Iris pigment epithelial cell (primary cell): ENCODE measurements around the gene CDC37L1.
"Not testable (repeated sequence)": the region's sequence is repeated elsewhere in the genome, so short reads cannot be mapped to it uniquely, and the experiment has no call there.

Source experiments
- DNase-seq: peaks from one replicate; pipeline ENCODE4 v3.0.0-alpha.2; 2011; ENCODE audit warnings: low read depth

Gene CDC37L1

GRCh38 chr9:4679268-4680172 is at the start of gene CDC37L1:
Gene CDC37L1, plus strand, starts transcription at chr9:4679569. Its CDS starts 199 bp downstream, at chr9:4679768.
- DNase-seq = peak; percentile 95

GRCh38 chr9:4630836-4631235 is 48.5 kb upstream of the CDC37L1 start:
- peak; percentile 20 for DNase-seq

GRCh38 chr9:4638968-4639367 is 40.4 kb upstream of the CDC37L1 start:
- no peak for DNase-seq

- peak; percentile 7 for DNase-seq
Measured at GRCh38 chr9:4639420-4639819, 39.9 kb upstream of the CDC37L1 start.

GRCh38 chr9:4640027-4640426 is 39.3 kb upstream of the CDC37L1 start:
- peak; percentile 20 for DNase-seq

- DNase-seq = no peak
Measured at GRCh38 chr9:4642351-4642750, 37.0 kb upstream of the CDC37L1 start.

GRCh38 chr9:4654084-4654483 is 25.3 kb upstream of the CDC37L1 start:
- no peak for DNase-seq

- no peak for DNase-seq
Measured at GRCh38 chr9:4654538-4654937, 24.8 kb upstream of the CDC37L1 start.

GRCh38 chr9:4656196-4656595 is 23.2 kb upstream of the CDC37L1 start:
- DNase-seq = not testable (repeated sequence)

GRCh38 chr9:4656621-4657020 is 22.7 kb upstream of the CDC37L1 start:
- no peak for DNase-seq

GRCh38 chr9:4657426-4658159 is 21.8 kb upstream of the CDC37L1 start:
- no peak for DNase-seq

GRCh38 chr9:4660665-4661064 is 18.7 kb upstream of the CDC37L1 start:
- DNase-seq = not testable (repeated sequence)

GRCh38 chr9:4661165-4661564 is 18.2 kb upstream of the CDC37L1 start:
- DNase-seq = peak; percentile 57

GRCh38 chr9:4661611-4662010 is 17.8 kb upstream of the CDC37L1 start:
- DNase-seq = peak; percentile 75

GRCh38 chr9:4662108-4662988 is 17.0 kb upstream of the CDC37L1 start, which contains the start of gene PLPP6:
Gene PLPP6, plus strand, starts transcription at chr9:4662294. Its CDS starts 82 bp downstream, at chr9:4662376.
- peak; percentile 82 for DNase-seq

GRCh38 chr9:4662989-4663792 is 16.2 kb upstream of the CDC37L1 start:
- peak; percentile 7 for DNase-seq

- no peak for DNase-seq
Measured at GRCh38 chr9:4663956-4664355, 15.4 kb upstream of the CDC37L1 start.

- DNase-seq = peak; percentile 40
Measured at GRCh38 chr9:4665357-4665756, 14.0 kb upstream of the CDC37L1 start.

- peak; percentile 50 for DNase-seq
Measured at GRCh38 chr9:4666042-4666699, 13.2 kb upstream of the CDC37L1 start, which contains the start of gene SPATA6L. Gene SPATA6L, minus strand, starts transcription at chr9:4666480. Its CDS starts 230 bp downstream, at chr9:4666250.

GRCh38 chr9:4667681-4668080 is 11.7 kb upstream of the CDC37L1 start:
- no peak for DNase-seq
